Measurements from ENCODE around the gene FBXL7.

DNA sequence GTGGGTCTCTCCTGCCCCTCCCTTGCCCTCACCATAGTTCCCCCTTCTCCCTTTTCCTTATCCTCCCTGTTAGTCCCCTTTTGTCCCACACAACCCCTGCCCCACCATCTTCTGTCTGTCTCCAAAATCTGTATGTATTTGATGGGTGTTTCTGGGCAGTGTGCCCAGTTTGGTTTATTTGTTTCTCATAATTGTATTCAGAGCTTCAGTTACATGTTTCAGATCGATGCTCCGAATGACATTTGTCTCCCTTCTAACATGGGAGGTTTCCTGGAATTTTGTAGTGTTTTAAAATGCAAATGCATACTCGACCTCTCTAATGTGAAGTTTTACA lies 22.2 kb downstream of the FBXL7 start:
- TF ChIP-seq CTCF (conservative IDR thresholded peaks at IDR 0.05) (no peak), ZFX (IDR thresholded peaks at IDR 0.05) (no peak)

Measured in C4-2B (cell line).